ENCODE measurements around the gene SLC66A1. TPM values are rescaled to one million over a fixed set of nuclear protein-coding genes. Genes with fewer than 3 reads are reported as not detected.

The SLC66A1 gene
- total RNA-seq, 1 experiment from 2014 or later: 32.3 TPM

GRCh38 chr1:19348441-19349198 is 36.5 kb downstream of the SLC66A1 start:
- no peak for DNase-seq (ENCODE audit: low read depth, low spot score)
- in situ Hi-C loops (cut with HindIII; ENCODE audit: low pct_unique_long_range_greater_than_20kb, low sequenced_read_pairs): no loop called here

GRCh38 chr1:19349999-19350398 is 37.9 kb downstream of the SLC66A1 start:
- in situ Hi-C loops (cut with HindIII; ENCODE audit: low pct_unique_long_range_greater_than_20kb, low sequenced_read_pairs): no loop called here
- DNase-seq (ENCODE audit: low read depth, low spot score): no peak

- in situ Hi-C loops (cut with HindIII; ENCODE audit: low pct_unique_long_range_greater_than_20kb, low sequenced_read_pairs): no loop called here
- DNase-seq (ENCODE audit: low read depth, low spot score): no peak
Observed at GRCh38 chr1:19350566-19350965, 38.4 kb downstream of the SLC66A1 start.

DNA sequence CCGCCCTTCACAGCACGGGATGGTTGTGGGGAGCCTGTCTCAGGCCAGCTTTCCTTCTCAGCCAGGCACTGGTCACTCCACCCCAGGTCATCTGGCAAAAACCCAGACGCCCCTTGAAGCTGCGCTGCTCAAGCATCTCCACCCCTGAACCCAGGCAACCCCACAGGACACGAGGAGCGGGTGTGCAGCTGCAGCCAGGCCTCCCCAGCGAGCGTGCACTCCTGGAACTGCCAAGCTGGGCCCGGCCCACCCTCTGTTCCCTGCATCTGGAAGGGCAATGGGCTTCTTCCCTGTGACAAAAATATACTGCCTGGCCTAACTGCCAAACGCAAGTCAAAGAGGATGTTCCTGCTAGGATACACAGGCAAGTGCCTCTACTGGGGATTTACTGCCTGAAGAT is 39.7 kb downstream of the SLC66A1 start:
- DNase-seq (ENCODE audit: low read depth, low spot score): no peak
- in situ Hi-C loops (cut with HindIII; ENCODE audit: low pct_unique_long_range_greater_than_20kb, low sequenced_read_pairs): no loop called here

DNA sequence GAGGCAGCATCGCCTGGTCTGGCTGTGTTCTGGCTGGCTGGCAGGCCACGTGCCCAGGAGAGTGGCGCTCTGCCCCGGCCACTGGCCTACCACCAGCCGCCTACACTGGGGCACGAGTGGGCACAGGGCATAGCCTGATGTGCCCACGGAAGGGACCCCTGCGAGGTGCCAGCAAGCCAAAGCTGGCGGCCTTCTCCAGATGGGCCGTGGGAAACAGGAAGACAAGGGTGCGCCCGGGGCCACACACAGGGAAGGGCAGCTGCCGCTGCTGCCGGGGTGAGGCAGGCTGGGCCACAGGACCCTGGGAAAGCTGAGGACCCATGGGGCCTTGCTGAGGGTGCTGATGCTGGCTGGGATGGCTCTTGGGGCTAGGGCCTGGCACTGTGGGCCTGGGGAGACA is 40.7 kb downstream of the SLC66A1 start:
- in situ Hi-C loops (cut with HindIII; ENCODE audit: low pct_unique_long_range_greater_than_20kb, low sequenced_read_pairs): no loop called here

DNA sequence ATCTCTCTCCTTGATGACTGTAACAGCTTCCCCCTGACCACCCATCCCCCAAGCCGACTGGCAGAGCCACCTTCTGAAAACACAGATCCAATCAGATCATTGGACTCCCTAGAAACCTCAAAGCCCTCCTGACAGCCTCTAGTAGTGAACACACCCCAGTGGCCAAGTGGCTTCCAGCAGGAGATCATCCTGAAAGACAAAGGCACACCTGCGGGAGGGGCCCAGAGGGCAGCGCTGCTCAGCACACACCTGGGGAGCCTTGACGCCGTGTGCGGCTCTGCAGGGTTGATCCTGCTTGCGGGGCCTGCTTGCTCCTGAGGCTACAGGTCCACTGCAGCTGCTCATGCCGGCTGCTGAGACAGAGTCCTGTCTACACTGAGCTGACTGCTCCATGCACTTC is 41.5 kb downstream of the SLC66A1 start:
- in situ Hi-C loops (cut with HindIII; ENCODE audit: low pct_unique_long_range_greater_than_20kb, low sequenced_read_pairs): no loop called here
- DNase-seq (ENCODE audit: low read depth, low spot score): no peak

More for the DNA sequence above, 40.7 kb downstream of the SLC66A1 start:
- no peak for DNase-seq (ENCODE audit: low read depth, low spot score)

DNA sequence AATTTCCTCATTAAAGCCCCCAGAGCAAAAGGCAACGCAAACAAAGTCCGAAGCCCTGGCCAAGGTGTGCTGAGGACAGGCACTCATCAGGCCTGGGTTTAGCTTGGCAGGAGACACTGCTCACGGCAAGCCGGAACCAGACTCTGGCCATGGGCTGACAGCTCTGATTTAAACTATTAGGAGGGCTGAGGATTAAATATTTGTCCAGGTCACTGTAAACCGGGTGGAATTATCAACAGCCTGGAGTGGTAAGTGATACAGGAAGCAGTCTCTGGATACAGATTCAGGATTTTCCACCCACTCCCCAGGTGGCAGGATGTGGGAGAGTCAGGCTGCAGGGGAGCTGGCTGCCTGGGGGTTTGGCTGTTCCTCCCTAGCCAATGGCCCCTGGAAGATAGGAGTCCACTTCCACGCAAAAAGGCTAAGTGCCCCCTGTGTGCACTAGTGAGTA is 42.4 kb downstream of the SLC66A1 start:
- no peak for DNase-seq (ENCODE audit: low read depth, low spot score)
- in situ Hi-C loops (cut with HindIII; ENCODE audit: low pct_unique_long_range_greater_than_20kb, low sequenced_read_pairs): no loop called here

DNA sequence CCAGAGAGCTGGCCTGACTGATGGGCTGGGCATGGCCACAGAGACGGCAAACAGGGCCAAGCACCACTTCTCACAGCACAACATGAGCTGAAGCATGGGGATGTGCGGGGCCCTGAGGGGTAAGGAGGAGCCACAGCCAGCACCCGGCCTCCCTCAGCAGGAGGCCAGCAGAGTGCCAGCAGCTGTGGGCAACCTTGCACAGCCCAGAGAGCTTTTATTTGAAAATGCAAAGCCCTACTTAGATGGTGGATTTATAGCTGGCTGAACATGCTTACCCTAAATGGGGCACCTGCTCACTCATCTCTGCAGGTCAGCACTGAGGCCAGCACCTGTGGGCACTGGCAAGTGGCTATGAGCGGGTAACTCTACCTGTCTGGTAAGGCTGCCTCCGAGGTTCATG is 44.1 kb downstream of the SLC66A1 start:
- in situ Hi-C loops (cut with HindIII; ENCODE audit: low pct_unique_long_range_greater_than_20kb, low sequenced_read_pairs): no loop called here

DNA sequence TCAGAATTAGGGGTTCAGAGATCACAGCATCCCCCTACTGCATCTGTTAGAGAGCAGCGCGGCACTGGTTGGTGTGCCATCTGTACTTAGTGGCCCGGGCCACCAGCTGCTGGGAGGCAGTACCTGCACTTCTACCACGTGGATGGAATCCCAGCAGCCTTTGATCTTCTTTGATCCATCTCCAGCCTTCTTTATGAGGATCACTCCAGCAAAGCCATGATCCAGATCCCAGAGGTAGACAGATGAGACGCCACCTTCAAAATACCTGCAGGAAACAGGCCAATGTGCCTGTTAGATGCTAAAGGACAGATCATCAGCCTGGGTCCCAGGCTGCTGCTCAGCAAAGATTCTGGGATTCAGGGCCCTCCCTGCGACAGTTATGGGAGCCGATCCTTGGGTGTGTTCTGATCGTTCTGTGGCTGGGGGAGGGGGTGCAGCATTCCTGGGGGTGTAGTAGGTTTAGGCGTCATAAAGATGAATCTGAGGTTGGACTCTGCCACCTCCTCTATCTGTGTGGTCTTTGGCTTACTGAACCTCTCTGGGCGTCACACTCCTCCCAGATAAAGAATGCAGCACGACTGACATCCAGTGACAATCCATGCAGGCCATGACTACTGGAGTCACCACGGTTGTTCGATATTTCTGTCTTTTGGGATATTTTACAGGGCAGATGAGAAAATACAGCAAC is 45.3 kb downstream of the SLC66A1 start:
- in situ Hi-C loops (cut with HindIII; ENCODE audit: low pct_unique_long_range_greater_than_20kb, low sequenced_read_pairs): no loop called here
- no peak for DNase-seq (ENCODE audit: low read depth, low spot score)

More for the DNA sequence above, 44.1 kb downstream of the SLC66A1 start:
- no peak for DNase-seq (ENCODE audit: low read depth, low spot score)

- in situ Hi-C loops (cut with HindIII; ENCODE audit: low pct_unique_long_range_greater_than_20kb, low sequenced_read_pairs): no loop called here
- no peak for DNase-seq (ENCODE audit: low read depth, low spot score)
Observed at GRCh38 chr1:19358710-19359109, 46.6 kb downstream of the SLC66A1 start.

GRCh38 chr1:19359357-19359756 is 47.2 kb downstream of the SLC66A1 start:
- in situ Hi-C loops (cut with HindIII; ENCODE audit: low pct_unique_long_range_greater_than_20kb, low sequenced_read_pairs): no loop called here
- DNase-seq (ENCODE audit: low read depth, low spot score): no peak

GRCh38 chr1:19360016-19360415 is 47.9 kb downstream of the SLC66A1 start:
- no peak for DNase-seq (ENCODE audit: low read depth, low spot score)
- in situ Hi-C loops (cut with HindIII; ENCODE audit: low pct_unique_long_range_greater_than_20kb, low sequenced_read_pairs): no loop called here

GRCh38 chr1:19360432-19360831 is 48.3 kb downstream of the SLC66A1 start:
- DNase-seq (ENCODE audit: low read depth, low spot score): no peak
- in situ Hi-C loops (cut with HindIII; ENCODE audit: low pct_unique_long_range_greater_than_20kb, low sequenced_read_pairs): no loop called here

- no peak for DNase-seq (ENCODE audit: low read depth, low spot score)
- in situ Hi-C loops (cut with HindIII; ENCODE audit: low pct_unique_long_range_greater_than_20kb, low sequenced_read_pairs): no loop called here
Observed at GRCh38 chr1:19360843-19361610, 48.9 kb downstream of the SLC66A1 start.

- DNase-seq (ENCODE audit: low read depth, low spot score): no peak
- in situ Hi-C loops (cut with HindIII; ENCODE audit: low pct_unique_long_range_greater_than_20kb, low sequenced_read_pairs): no loop called here
Observed at GRCh38 chr1:19361611-19362147, 49.6 kb downstream of the SLC66A1 start.

GRCh38 chr1:19363536-19364152 is 51.5 kb downstream of the SLC66A1 start:
- DNase-seq (ENCODE audit: low read depth, low spot score): no peak
- in situ Hi-C loops (cut with HindIII; ENCODE audit: low pct_unique_long_range_greater_than_20kb, low sequenced_read_pairs): no loop called here

DNA sequence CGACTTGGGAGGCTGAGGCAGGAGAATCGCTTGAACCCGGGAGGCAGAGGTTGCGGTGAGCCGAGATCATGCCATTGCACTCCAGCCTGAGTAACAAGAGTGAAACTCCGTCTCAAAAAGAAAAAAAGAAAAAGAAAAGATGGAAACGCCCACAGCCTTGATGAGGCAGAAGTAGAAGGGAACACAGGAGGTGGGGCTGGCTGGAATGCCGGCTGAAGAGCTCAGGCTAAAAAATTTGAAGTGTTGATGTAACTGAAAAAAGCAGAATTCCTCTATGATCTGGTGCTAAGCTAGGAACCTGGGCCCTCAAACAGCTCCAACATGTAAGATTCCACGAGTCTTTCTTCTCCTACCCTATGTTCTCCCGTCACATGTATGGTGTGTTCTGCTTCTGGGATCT is 53.6 kb downstream of the SLC66A1 start:
- DNase-seq (ENCODE audit: low read depth, low spot score): no peak
- in situ Hi-C loops (cut with HindIII; ENCODE audit: low pct_unique_long_range_greater_than_20kb, low sequenced_read_pairs): no loop called here
